HepG2 (cell line): ENCODE data around the gene CACNA2D3. TPM values are rescaled to one million over a fixed set of nuclear protein-coding genes. Genes with fewer than 3 reads are reported as not detected.

Source experiments
- ATAC-seq: fragments of 200-7000 bp; cut with Tn5 transposase; 3 replicates; pipeline ENCODE4 v1.9.1; 2020; ENCODE audit warnings: mild to moderate bottlenecking, moderate library complexity
- BruUV-seq: library from RNA; stranded (reverse); fragments of 400-500 nt; replicated peaks from 2 replicates; lab custom pipeline; 2021; lab: Mats Ljungman, UMichigan
- CTCF ChIA-PET: fragments of 300-600 bp; formaldehyde crosslinking; extraction: SDS; loops from one replicate; lab custom pipeline; 2021; ENCODE audit warnings: low total read pairs, inconsistent platforms, low intra/inter-chr PET ratio; lab: Yijun Ruan, JAX
- POLR2A ChIA-PET: fragments of 350-600 bp; sonication (Branson Sonifier 250); formaldehyde crosslinking; loops from one replicate; lab custom pipeline; 2020; ENCODE audit warnings: antibody characterized with exemption, inconsistent platforms; lab: Yijun Ruan, JAX
- DNase-seq: peaks from one replicate; pipeline ENCODE4 v3.0.0-alpha.2; 2015; ENCODE audit warnings: low spot score
- FAIRE-seq: peaks from 3 replicates; lab custom pipeline; 2011; peaks lifted over from hg19 to GRCh38; lab: Jason Lieb, UNC
- H2AFZ ChIP-seq: one replicate; pipeline ENCODE4 v1.6.1; 2011; ENCODE audit warnings: low read length, inconsistent platforms
- H3K27ac ChIP-seq: fragments of 300-600 bp; 3 replicates; pipeline ENCODE4 v1.8.0; 2011; ENCODE audit warnings: mixed run types, mild to moderate bottlenecking, mixed read lengths, low read length, inconsistent platforms; ENCODE audit not compliant: insufficient read depth; ENCODE audit errors: extremely low read length
- H3K27me3 ChIP-seq, 2 experiments: fragments of 200-600 bp in 1 of 2; 2 replicates in 1 of 2; 3 replicates in 1 of 2; pipeline versions ENCODE4 v1.6.0 to v1.8.0; 2011; ENCODE audit warnings: low read length in 2 of 2, mild to moderate bottlenecking in 2 of 2, moderate library complexity in 2 of 2, inconsistent platforms in 1 of 2; ENCODE audit not compliant: insufficient read depth in 2 of 2, control insufficient read depth in 1 of 2
- H3K36me3 ChIP-seq, 2 experiments: fragments of 200-600 bp in 1 of 2; replicated peaks in 1 of 2; 2 replicates in 1 of 2; 3 replicates in 1 of 2; pipeline versions ENCODE4 v1.5.1 to v1.8.0; 2011; ENCODE audit warnings: low read length in 2 of 2, inconsistent platforms in 1 of 2; ENCODE audit not compliant: insufficient read depth in 2 of 2, control insufficient read depth in 1 of 2
- H3K4me1 ChIP-seq: 2 replicates; pipeline ENCODE4 v1.5.1; 2012; ENCODE audit warnings: low read length, inconsistent platforms; ENCODE audit not compliant: insufficient read depth
- H3K4me2 ChIP-seq: 2 replicates; pipeline ENCODE4 v1.6.0; 2011; ENCODE audit warnings: low read depth, low read length, inconsistent platforms
- H3K4me3 ChIP-seq, 3 experiments: fragments of 200-600 bp in 1 of 3; sonication (generic), shearing (Covaris generic) in 1 of 3; replicated peaks in 1 of 3; 2 replicates each; pipeline ENCODE4 v1.5.1; 2011 to 2016; ENCODE audit warnings: low read length in 3 of 3, inconsistent platforms in 2 of 3, low read depth in 2 of 3, mild to moderate bottlenecking in 2 of 3, control low read depth in 1 of 3, mixed read lengths in 1 of 3; ENCODE audit not compliant: insufficient read depth in 1 of 3
- H3K79me2 ChIP-seq: one replicate; pipeline ENCODE4 v1.6.1; 2011; ENCODE audit warnings: low read length, inconsistent platforms; ENCODE audit not compliant: insufficient read depth
- H3K9ac ChIP-seq: 2 replicates; pipeline ENCODE4 v1.6.0; 2011; ENCODE audit warnings: mild to moderate bottlenecking, low read depth, low read length, inconsistent platforms; ENCODE audit not compliant: insufficient read depth
- H3K9me3 ChIP-seq: 2 replicates; pipeline ENCODE4 v1.5.1; 2012; ENCODE audit warnings: mild to moderate bottlenecking, low read length
- H4K20me1 ChIP-seq: 2 replicates; pipeline ENCODE4 v1.6.0; 2011; ENCODE audit warnings: inconsistent platforms, mild to moderate bottlenecking, low read length, moderate library complexity; ENCODE audit not compliant: insufficient read depth
- BRD4 ChIP-seq: sonication (generic); formaldehyde crosslinking; IDR thresholded peaks from 2 replicates; pipeline ENCODE4 v1.4.0; 2020; ENCODE audit warnings: missing genetic modification reagents
- CBX1 ChIP-seq: IDR thresholded peaks from one replicate; pipeline ENCODE4 v1.6.1; 2016; ENCODE audit warnings: antibody characterized with exemption, low read depth
- DBP ChIP-seq: sonication (generic); formaldehyde crosslinking; IDR thresholded peaks from 2 replicates; pipeline ENCODE4 v1.4.0; 2020; ENCODE audit warnings: missing genetic modification reagents; ENCODE audit errors: not compliant biosample characterization
- FIP1L1 ChIP-seq: fragments of 200-400 bp; formaldehyde crosslinking; IDR thresholded peaks from 2 replicates; pipeline ENCODE4 v1.6.1; 2018; ENCODE audit warnings: low read depth, mild to moderate bottlenecking, low read length, moderate library complexity, borderline replicate concordance; ENCODE audit not compliant: insufficient read depth
- FUBP1 ChIP-seq: sonication (generic); formaldehyde crosslinking; IDR thresholded peaks from 2 replicates; pipeline ENCODE4 v1.5.1; 2020; ENCODE audit warnings: missing genetic modification reagents, mild to moderate bottlenecking, borderline replicate concordance
- HES4 ChIP-seq: sonication (generic); formaldehyde crosslinking; IDR thresholded peaks from 2 replicates; pipeline ENCODE4 v1.9.0; 2021; ENCODE audit warnings: mild to moderate bottlenecking, missing genetic modification reagents, borderline replicate concordance
- MYNN ChIP-seq: sonication (generic); formaldehyde crosslinking; IDR thresholded peaks from 2 replicates; pipeline ENCODE4 v1.4.0; 2020; ENCODE audit warnings: mild to moderate bottlenecking, low read depth, missing genetic modification reagents
- NKX3-1 ChIP-seq: sonication (generic); formaldehyde crosslinking; IDR thresholded peaks from 2 replicates; pipeline ENCODE4 v1.5.0; 2020; ENCODE audit warnings: missing genetic modification reagents
- NR3C1 ChIP-seq: sonication (generic); formaldehyde crosslinking; IDR thresholded peaks from 2 replicates; pipeline ENCODE4 v1.4.0; 2020; ENCODE audit warnings: missing genetic modification reagents
- ZC3H13 ChIP-seq: sonication (generic); formaldehyde crosslinking; IDR thresholded peaks from 2 replicates; pipeline ENCODE4 v1.8.1; 2023; ENCODE audit warnings: mild to moderate bottlenecking, missing genetic modification reagents, moderate library complexity
- ZNF672 ChIP-seq: sonication (generic); formaldehyde crosslinking; IDR thresholded peaks from 2 replicates; pipeline ENCODE4 v1.8.1; 2022; ENCODE audit warnings: missing genetic modification reagents
- ZNF816 ChIP-seq: sonication (generic); formaldehyde crosslinking; IDR thresholded peaks from 2 replicates; pipeline ENCODE4 v1.8.0; 2022; ENCODE audit warnings: missing genetic modification reagents, mild to moderate bottlenecking, borderline replicate concordance
- WGBS: methylation state at CpG from one replicate; pipeline ENCODE4 v1.1.6; 2017; ENCODE audit warnings: low lambda C conversion rate; 5-methylcytosine and 5-hydroxymethylcytosine counted together
- in situ Hi-C: cut with HindIII; loops from 2 replicates; pipeline ENCODE4 v1.10.0; 2017; ENCODE audit warnings: low pct_unique_long_range_greater_than_20kb; ENCODE audit not compliant: extremely low pct_ligation_motif_present
- intact Hi-C: fragments of 100-400 bp; cut with micrococcal nuclease; formaldehyde crosslinking; loops from one replicate; pipeline ENCODE4 v1.10.0; 2022; ENCODE audit not compliant: unreplicated experiment
- polyA plus RNA-seq, 8 experiments: library from polyadenylated mRNA; depleted of rRNA in 3 of 8; stranded (reverse) in 7 of 8; unstranded in 1 of 8; fragments of >200 nt; fragmentation: Illumina TruSeq in 4 of 8; extraction: Trizol in 4 of 8; gene quantifications; 2 replicates each; pipeline versions ENCODE4 v1.2.1 to v1.2.3, GENCODE V29; 2011 to 2016; ENCODE audit warnings: low read depth in 4 of 8, missing spikeins in 1 of 8, mixed read lengths in 1 of 8; ENCODE audit not compliant: insufficient read depth in 1 of 8
- total RNA-seq, 5 experiments: library from RNA; depleted of rRNA; stranded (reverse); fragments of >200 nt; fragmentation: Illumina TruSeq; extraction: Trizol; gene quantifications; 2 replicates each; pipeline ENCODE4 v1.2.3, GENCODE V29; 2016; ENCODE audit warnings: low read depth in 1 of 5
- TF ChIP-seq, protein P1 (sequence below): sonication (generic); formaldehyde crosslinking; IDR thresholded peaks from 2 replicates; pipeline ENCODE4 v1.8.1; 2023; ENCODE audit warnings: mild to moderate bottlenecking, missing genetic modification reagents
- TF ChIP-seq, protein P2 (sequence below): sonication (generic); formaldehyde crosslinking; IDR thresholded peaks from 2 replicates; pipeline ENCODE4 v1.5.0; 2020; ENCODE audit warnings: mild to moderate bottlenecking, missing genetic modification reagents
- TF ChIP-seq, protein P3 (sequence below): sonication (generic); formaldehyde crosslinking; conservative IDR thresholded peaks from 2 replicates; pipeline ENCODE4 v1.8.0; 2022; ENCODE audit warnings: low read depth, missing genetic modification reagents

Gene CACNA2D3
- total and polyA plus RNA-seq, 2 of the 13 experiments (the other 11 are each of a cell fraction or from before 2014, with no cell fraction given): not detected

DNA sequence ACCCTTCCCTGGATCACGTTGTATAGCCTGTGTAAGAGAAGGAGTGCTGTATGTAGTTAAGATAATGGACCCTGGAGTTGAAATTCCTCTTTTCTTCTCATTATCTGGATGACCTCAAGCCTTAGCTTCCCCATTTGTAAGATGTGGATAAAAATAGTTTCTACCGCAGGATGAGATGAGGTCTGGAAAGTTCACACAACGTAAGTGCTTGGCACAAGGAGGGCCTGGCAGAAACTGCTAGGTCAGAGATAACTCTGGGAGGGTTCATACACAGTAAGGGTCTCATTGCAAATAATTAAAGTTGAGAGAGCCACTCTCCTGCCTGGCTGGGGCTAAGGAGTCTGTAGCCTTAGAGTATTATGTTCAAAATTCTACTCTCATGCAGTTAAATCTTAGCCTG lies 591.1 kb downstream of the CACNA2D3 start (continued):
- TF ChIP-seq DBP (CRISPR knock-in tag) (no peak), FIP1L1 (no peak)
- TF ChIP-seq, protein P1, sequence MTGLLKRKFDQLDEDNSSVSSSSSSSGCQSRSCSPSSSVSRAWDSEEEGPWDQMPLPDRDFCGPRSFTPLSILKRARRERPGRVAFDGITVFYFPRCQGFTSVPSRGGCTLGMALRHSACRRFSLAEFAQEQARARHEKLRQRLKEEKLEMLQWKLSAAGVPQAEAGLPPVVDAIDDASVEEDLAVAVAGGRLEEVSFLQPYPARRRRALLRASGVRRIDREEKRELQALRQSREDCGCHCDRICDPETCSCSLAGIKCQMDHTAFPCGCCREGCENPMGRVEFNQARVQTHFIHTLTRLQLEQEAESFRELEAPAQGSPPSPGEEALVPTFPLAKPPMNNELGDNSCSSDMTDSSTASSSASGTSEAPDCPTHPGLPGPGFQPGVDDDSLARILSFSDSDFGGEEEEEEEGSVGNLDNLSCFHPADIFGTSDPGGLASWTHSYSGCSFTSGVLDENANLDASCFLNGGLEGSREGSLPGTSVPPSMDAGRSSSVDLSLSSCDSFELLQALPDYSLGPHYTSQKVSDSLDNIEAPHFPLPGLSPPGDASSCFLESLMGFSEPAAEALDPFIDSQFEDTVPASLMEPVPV (CRISPR knock-in tag): no peak

- no peaks in the 10 kb centered on the region for H3K36me3 ChIP-seq
- no peak for DNase-seq
- intact Hi-C loops (no loop called here), in situ Hi-C loops (no loop called here)
- H3K27me3 ChIP-seq: no peaks in the 10 kb centered on the region
- no peaks in the 10 kb centered on the region for H3K79me2 ChIP-seq
- ATAC-seq: no peak
- H3K27ac ChIP-seq: no peak overlapping the region
- H2AFZ ChIP-seq: no peak overlapping the region
- H3K4me1 ChIP-seq: no peaks in the 10 kb centered on the region
- BruUV-seq: no TSS peak
- H3K9ac ChIP-seq: no peak overlapping the region
- H4K20me1 ChIP-seq: no peaks in the 10 kb centered on the region
- H3K4me3 ChIP-seq: no peak overlapping the region
- WGBS: 25% methylated on average over 5 of the region's 5 CpGs
- no peak overlapping the region for H3K4me2 ChIP-seq
- ChIA-PET POLR2A (no interaction called here), CTCF (no interaction called here)
- FAIRE-seq: no peak
- H3K9me3 ChIP-seq: no peaks in the 10 kb centered on the region
- TF ChIP-seq MYNN: no peak
- TF ChIP-seq CBX1: no peak
- TF ChIP-seq, protein P2, sequence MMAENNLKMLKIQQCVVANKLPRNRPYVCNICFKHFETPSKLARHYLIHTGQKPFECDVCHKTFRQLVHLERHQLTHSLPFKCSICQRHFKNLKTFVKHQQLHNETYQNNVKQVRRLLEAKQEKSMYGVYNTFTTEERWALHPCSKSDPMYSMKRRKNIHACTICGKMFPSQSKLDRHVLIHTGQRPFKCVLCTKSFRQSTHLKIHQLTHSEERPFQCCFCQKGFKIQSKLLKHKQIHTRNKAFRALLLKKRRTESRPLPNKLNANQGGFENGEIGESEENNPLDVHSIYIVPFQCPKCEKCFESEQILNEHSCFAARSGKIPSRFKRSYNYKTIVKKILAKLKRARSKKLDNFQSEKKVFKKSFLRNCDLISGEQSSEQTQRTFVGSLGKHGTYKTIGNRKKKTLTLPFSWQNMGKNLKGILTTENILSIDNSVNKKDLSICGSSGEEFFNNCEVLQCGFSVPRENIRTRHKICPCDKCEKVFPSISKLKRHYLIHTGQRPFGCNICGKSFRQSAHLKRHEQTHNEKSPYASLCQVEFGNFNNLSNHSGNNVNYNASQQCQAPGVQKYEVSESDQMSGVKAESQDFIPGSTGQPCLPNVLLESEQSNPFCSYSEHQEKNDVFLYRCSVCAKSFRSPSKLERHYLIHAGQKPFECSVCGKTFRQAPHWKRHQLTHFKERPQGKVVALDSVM (CRISPR knock-in tag): no peak
- no peak for TF ChIP-seq BRD4 (CRISPR knock-in tag)
- no peak for TF ChIP-seq FUBP1
- TF ChIP-seq NR3C1 (CRISPR knock-in tag): no peak
- no peak for TF ChIP-seq ZNF816
- no peak for TF ChIP-seq ZC3H13
- TF ChIP-seq ZNF672 (CRISPR knock-in tag): no peak
- TF ChIP-seq HES4 (CRISPR knock-in tag): no peak
- TF ChIP-seq, protein P3, sequence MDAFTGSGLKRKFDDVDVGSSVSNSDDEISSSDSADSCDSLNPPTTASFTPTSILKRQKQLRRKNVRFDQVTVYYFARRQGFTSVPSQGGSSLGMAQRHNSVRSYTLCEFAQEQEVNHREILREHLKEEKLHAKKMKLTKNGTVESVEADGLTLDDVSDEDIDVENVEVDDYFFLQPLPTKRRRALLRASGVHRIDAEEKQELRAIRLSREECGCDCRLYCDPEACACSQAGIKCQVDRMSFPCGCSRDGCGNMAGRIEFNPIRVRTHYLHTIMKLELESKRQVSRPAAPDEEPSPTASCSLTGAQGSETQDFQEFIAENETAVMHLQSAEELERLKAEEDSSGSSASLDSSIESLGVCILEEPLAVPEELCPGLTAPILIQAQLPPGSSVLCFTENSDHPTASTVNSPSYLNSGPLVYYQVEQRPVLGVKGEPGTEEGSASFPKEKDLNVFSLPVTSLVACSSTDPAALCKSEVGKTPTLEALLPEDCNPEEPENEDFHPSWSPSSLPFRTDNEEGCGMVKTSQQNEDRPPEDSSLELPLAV: no peak
- TF ChIP-seq NKX3-1 (CRISPR knock-in tag): no peak
These were observed 591.7 kb downstream of the CACNA2D3 start for GRCh38 chr3:54714035-54714434.
